HG03139 (cell line): ENCODE results near the gene TSEN54.

Experiments used
- ATAC-seq: cut with Tn5 transposase; IDR thresholded peaks from one replicate; pipeline ENCODE4 v1.9.1; 2021; ENCODE audit not compliant: unreplicated experiment

Gene TSEN54

DNA sequence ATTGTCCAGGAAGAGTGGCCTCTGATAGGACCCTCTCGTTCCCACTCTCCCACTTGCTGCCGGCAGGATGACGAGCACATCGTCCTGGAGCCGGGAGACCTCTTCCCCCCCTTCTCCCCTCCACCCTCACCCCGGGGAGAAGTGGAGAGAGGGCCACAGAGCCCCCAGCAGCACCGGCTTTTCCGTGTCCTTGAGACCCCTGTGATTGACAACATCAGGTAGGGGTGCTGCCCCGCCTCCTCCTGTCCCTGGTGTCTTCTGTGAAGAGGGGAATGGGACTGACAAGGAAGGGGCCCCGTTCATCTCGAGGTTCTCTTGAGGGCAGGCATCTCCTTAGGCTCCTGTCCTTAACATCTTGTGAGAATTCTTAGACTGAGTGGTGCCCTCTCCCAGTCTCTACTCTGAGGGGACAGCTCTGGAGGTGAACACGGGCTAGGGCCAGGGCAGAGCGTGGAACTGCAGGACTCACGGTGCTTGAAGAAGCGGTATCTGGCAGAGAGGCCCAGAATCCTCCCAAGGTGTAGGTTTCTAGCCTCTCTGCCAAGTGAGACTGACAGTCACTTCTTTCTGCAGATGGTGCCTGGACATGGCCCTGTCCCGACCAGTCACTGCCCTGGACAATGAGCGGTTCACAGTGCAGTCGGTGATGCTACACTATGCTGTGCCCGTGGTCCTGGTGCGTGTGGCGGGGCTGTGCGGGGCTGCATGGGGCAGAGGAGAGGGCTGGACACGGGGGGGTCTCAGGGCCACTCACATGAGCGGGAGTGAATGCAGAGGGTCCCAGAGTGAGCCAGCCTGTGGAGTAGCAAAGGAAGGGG is 27.4 kb upstream of the TSEN54 start:
- ATAC-seq = no peak

DNA sequence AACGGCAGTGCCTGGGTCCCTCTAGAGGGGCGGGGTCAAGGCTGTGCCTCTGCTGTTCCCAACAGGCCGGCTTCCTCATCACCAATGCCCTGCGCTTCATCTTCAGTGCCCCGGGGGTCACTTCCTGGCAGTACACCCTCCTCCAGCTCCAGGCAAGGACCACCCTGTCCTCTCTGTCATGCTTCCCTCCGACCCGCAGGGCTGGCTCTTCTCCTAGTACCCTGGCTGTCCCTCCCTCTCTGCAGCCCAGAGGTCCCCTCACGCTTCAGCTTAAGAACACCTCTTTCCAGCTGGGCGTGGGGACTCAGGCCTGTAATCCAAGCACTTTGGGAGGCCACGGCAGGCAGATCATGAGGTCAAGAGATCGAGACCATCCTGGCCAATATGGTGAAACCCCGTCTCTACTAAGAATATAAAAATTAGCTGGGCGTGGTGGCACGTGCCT is 26.8 kb upstream of the TSEN54 start:
- ATAC-seq = no peak

DNA sequence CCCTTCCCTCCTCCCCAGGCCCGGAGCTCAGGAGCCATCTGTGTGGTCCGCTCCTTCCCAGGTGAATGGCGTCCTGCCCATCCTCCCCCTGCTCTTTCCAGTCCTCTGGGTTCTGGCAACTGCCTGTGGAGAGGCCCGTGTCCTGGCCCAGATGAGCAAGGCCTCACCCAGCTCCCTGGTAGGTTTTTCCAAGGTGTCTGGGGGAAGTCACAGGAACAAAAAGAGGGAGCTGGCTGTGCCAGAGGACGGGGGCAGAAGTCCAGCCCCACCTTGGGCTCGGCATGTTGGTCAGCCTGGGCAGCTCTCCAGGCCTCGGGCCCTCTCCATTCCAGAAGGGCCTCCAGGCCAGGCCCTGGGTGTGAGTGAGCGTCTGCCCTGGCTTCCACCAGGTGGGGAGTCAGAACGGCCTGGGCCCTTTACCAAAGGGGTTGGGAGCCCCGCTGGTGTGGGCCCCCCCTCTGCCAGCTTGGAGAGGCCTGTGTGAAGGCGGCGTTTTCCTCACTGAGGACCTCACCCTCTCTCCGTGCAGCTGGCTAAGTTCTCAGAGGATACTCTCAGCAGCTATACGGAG is 26.1 kb upstream of the TSEN54 start:
- ATAC-seq = no peak

DNA sequence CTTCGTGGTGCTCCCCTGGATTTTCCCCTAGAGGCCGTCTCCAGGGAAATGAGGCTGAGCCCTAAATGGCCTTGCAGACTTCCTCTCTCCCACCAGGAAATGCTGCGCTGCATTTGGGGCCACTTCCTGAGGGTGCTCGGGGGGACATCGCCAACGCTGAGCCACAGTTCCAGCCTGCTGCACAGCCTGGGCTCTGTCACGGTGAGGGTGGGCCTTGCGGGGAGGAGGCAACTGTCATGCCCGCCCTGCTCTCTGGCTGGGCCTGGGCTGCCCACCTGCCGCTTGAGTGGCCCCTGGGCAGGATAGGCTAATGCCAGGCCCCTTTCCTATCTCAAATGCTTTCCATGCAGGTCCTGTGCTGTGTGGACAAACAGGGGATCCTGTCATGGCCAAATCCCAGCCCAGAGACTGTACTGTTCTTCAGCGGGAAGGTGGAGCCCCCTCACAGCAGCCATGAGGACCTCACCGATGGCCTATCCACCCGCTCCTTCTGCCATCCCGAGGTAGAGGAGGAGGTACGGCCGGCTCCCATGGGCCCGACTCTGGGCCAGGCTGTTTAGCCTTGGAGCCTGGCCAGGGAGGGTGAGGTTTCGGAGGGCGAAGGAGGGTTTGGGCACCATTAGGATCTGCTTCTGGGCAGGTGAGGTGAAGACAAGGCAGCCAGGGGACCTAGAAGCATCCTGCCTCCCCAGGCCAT is 25.2 kb upstream of the TSEN54 start:
- ATAC-seq = no peak

DNA sequence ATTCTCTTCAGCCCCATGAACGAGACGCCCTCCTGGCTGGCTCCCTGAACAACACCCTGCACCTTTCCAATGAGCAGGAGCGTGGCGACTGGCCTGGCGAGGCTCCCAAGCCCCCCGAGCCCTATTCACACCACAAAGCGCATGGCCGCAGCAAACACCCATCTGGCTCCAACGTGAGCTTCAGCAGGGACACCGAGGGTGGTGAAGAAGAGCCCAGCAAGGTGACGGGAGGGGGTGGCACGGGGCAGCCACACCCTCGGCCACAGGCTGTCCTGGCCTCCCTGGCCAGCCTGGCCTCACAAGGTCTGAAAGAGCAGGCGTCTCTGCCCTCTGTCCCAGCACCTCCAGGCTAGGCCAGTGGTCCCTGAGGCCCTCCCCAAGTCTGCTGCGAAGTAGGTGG is 24.6 kb upstream of the TSEN54 start:
- ATAC-seq = no peak

DNA sequence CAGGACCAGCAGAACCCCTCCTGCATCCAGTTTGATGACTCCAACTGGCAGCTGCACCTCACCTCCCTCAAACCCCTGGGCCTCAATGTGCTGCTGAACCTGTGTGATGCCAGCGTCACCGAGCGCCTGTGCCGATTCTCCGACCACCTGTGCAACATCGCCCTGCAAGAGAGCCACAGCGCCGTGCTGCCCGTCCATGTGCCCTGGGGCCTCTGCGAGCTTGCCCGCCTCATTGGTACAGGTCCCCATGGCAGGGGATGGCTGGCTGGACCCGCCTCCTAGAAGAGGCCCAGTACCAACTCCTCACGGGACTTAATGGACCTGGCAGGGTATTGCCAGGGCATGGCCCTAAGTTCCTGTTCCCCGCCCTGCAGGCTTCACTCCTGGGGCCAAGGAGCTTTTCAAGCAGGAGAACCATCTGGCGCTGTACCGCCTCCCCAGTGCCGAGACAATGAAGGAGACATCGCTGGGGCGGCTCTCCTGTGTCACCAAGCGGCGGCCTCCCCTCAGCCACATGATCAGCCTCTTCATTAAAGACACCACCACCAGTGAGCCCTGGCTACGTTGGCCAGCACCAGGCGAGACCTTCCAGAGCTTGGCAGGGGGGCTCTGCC is 23.7 kb upstream of the TSEN54 start:
- no peak for ATAC-seq

DNA sequence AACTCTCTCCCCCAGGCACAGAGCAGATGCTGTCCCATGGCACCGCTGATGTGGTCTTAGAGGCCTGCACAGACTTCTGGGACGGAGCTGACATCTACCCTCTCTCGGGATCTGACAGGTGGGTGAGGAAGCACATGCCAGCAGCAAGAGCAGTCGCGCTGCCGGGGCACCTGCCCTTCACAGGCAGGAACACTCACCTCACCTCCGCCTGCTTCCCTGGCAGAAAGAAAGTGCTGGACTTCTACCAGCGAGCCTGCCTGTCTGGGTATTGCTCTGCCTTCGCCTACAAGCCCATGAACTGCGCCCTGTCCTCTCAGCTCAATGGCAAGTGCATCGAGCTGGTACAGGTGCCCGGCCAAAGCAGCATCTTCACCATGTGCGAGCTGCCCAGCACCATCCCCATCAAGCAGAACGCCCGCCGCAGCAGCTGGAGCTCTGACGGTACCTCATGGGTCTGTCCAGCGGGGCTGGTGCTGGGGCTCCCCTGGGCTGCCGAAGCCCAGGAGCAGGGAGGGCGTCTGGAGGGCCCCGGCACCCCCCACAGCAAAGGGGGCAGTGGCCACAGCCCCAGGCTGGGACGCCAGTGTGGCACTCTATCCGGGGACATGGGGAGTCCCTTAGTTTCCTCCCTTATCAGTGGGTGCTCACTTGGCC is 22.7 kb upstream of the TSEN54 start:
- ATAC-seq = no peak

DNA sequence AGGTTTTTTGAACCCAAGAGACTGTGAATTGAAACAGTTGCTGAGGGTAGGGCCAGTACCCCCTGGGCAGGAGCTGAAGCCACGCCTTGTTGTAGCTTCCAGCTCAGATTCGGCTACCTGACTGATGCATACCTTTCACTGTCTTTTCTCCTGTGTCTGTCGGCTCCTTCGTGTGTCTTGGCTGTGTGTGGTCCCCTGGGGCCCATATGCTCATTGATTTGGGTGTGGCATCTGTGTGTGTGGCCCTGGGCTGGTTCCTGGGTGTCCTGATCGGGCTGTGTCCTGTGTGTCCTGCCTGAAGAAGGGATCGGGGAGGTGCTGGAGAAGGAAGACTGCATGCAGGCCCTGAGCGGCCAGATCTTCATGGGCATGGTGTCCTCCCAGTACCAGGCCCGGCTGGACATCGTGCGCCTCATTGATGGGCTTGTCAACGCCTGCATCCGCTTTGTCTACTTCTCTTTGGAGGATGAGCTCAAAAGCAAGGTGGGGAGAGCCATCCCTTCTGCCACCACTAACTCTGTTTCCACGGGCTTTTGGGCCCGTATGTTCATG is 21.9 kb upstream of the TSEN54 start:
- no peak for ATAC-seq

DNA sequence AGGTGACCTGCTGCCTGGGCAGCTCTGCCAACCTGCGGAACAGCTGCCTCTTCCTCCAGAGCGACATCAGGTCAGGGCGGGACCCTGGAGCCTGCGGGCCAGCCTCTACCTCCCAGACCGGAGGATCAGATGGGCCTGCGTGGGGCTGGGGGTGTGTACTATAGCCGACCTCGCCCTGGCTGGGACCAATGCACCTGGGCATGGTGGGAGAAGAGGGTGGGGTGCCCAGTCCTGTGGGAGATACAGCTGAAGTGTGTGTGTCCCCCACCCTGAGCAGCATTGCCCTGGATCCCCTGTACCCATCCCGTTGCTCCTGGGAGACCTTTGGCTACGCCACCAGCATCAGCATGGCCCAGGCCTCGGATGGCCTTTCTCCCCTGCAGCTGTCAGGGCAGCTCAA is 20.3 kb upstream of the TSEN54 start:
- no peak for ATAC-seq

DNA sequence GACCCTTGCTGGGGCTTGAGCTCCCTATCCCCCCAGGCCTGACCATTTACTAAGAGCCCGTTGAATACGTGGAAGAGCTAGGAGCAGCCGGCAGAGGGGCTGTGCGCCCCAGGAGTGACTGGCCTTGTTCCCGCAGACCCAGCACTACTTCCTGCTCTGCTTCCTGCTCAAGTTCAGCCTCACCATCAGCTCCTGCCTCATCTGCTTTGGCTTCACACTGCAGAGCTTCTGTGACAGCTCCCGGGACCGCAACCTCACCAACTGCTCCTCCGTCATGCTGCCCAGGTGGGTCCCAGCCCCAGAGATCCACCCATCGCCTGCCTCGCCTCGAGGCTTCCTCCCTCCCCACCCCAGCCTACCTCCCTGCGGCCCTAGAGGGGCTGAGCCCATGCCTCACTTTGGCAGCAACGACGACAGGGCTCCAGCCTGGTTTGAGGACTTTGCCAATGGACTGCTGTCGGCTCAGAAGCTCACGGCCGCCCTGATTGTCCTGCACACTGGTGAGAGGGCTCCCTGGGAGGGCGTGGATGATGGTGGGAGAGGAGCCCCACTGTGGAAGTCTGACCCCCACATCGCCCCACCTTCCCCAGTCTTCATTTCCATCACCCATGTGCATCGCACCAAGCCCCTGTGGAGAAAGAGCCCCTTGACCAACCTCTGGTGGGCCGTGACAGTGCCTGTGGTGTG is 18.1 kb upstream of the TSEN54 start:
- ATAC-seq = no peak

DNA sequence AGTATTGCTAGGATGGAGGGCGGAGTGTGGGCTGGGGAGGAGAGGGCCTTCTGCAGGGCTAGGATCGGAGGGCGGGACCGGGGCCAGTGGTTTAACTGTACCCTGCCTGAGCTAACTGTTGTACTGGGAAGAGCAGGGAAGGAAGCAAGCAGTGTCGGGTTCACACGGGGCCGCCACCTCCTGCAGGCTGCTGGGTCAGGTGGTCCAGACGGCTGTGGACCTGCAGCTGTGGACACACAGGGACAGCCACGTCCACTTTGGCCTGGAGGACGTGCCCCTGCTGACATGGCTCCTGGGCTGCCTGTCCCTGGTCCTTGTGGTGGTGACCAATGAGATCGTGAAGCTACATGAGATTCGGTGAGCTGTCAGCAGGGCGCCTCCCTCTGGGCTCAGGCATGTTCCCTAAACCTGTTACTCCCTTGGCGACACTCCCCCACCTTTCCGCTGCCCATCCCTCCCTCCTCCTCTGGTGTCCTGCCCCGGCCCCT is 17.6 kb upstream of the TSEN54 start:
- no peak for ATAC-seq

DNA sequence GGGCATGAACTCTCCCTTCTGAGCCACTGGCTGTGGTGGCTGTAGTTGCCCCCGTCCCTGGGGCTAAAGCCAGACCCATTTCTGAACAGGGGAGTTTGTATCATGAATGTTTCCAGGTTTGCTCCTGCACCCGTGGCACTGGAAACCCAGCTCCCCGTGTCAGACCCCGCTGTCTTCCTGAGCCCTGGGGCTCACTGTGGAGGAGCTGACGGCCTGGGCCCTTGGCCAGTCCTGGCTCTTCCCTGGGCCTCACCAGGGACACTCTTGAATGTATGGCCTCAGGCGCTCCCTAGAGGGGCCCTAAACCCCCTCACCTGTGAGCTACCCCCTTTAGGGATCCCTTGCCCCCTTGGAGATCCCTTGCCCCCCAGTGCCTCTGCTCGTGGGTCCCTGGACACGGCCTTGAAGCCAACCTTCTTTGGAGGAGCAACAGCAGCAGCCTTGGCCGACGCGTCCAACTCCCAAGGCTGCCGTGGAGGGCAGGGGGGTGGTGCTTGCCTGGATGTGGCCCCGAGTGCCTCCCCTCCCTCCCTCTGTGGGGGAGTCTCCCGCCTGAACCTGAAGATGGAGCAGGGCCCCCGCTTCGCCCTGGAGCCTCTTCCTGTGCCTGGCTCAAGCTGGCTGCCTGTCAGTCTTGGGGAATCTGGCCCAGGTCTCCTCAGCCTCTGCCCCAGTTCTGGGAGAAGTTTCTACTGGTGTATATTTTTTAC is 16.9 kb upstream of the TSEN54 start:
- ATAC-seq = no peak

DNA sequence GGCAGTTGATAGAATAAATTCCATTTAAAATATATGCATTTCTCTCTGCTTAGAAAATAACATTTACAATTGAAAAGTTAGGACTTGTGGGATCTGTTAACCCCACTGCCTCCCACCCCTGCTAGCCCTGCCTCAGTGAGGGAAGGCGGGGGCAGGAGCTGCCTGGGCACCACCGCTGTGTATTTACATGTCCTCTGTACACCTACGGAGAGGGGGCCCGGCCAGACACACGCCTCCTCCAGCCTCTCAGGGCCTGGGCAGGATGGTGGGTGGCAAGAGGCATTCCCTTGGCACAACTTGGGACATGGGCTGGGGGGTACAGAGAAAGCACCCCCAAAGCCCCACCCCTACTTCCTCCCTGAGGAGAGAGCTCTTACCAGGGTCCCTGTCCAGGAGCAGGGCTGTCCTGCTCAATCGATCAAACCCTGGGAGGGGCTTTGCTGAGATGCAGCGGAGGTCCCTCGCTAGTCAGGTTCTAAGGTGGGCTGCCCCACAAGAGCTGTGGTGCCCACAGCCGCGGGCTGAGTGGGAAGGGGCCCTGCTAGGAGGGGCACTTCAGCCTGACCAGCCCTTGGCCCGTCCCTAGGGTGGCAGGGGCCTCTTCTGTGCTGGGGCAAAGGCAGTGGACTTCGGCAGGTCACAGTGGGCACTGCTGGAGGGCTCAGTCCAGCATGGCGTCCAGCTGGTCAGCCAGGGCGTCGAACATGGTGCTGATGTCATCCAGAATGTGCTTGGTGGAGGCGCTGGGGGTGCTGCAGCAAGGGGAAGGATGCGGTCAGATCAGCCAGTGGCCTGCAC is 15.7 kb upstream of the TSEN54 start:
- no peak for ATAC-seq

DNA sequence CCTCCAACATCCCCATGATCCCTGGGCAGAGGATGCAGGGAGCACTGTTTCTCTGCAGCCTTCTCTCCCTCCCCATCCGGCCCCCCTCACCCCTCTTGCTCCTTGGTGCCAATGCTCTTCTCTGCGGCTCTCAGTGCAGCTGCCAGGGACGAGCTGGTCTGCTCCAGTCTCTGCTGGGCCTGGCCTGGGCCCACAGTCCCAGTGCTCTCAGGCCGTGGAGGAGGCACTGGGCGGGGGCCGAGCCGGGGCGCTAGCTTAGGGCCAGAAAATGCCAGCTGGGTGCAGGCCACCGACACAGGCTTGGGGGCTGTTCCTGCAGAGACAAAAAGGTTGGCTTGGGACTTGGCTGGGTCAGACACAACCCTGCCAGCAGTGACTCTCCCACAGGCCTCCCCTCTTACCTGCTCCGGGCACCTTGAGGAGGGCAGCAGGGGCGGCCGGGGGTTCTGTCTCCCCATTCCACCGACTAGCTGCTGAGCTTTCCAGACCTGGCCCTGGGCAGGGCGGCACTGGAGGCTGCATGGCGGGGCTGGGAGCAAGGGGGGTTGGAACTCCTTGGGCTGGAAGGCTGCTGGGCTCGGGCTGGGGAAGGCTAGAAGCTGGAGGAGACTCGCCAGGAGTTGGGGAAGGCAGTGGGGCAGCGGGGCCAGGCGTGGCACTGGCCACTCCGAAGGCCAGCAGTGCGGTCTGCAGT is 14.8 kb upstream of the TSEN54 start:
- ATAC-seq = no peak

DNA sequence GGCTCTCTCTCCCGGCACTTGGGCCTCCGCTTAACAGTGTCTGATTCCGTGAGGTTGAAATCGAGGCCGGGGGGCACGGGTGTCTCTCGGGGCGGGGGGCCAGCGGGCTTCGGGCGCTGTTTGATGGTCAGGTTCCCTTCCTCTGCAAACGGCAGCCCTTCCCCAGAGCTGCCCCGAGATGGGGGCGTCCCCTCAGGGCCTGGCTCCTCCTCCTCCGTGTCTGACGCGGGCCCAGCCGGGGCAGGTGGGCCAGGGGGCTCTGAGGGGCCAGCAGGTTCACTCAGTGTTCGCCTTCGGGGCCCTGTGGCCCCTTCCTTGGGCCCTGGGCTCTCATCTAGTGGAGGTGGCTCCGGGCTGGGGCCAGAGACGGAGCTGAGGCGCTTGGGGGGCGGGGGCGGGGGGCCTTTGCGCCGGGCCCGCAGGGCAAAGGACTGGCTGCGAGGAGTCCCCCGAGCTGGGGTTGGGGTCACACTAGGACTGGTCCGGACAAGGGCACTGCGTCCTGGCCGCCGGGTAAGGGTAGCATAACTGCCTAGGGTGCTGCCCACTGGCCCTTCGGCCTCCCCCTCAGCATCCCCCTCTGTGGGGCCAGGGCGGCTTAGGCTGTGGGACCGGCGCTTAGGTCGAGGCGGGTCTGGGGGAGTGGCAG is 14.1 kb upstream of the TSEN54 start:
- ATAC-seq = no peak

DNA sequence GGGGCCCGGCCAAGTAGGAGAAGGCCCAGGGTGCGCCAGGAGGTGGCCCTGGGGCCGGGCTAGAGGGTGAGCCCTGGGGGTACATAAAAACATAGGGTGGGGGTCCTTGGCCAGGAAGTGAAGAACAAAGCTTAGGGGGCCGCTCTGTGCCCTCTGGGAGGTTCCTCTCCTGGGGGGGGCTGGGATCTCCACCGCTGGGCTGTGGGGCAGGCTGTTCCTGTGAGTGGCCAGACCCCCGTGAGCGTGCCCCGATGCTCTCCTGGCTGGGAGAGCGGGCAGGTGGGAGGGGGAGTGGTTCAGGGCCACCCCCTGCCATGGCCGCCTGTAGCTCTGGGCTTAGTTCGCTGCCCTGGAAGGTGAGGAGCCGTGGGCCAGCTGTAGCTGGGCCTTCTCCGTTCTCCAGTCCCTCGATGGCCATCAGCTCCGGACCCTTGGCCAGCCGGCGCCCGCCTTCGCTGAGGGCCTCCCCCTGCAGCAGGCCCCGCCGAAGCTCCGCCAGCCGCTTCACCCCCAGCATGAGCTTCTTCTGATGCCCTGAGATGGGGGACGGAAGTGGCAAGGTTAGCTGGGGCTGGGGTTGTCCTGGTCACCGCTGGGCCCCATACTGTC is 13.5 kb upstream of the TSEN54 start:
- ATAC-seq = no peak

DNA sequence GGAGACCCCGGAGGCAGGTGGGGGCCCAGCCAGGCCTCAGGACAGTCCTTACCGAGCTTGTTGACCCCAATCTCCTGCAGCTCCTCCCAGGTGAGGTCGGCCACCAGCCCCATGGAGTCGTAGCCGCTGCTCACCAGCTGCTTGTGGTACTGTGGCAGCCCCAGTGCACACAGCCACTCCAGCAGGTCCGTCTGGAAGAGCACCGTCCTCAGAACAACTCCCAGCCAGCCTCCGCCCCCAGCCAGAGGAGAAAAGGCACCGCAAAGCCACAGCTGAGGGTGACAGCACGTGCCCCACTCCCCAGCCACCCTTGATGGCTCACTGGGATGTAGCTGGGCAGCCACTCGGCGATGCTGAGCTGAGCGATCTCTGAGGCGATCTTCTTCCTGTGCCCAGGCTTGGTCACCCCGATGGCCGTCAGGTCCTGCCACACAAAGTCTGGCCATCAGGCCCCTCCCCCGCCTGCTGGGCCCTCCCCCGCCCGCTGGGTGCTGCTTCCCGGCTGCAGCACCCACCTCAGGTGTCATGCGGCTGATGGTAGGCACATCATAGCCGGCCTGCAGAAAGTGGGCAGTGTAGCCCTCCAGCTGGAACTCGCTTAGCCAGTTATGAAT is 12.9 kb upstream of the TSEN54 start:
- ATAC-seq = no peak
